Epithelial cell of proximal tubule (primary cell): ENCODE results near the gene DNMBP. TPM values are rescaled to one million over a fixed set of nuclear protein-coding genes. Genes with fewer than 3 reads are reported as not detected.

Experiments
- DNase-seq: peaks from one replicate; pipeline ENCODE4 v3.0.0-alpha.2; 2011; ENCODE audit warnings: low read depth
- H3K4me3 ChIP-seq: 2 replicates; pipeline ENCODE4 v1.5.1; 2011; ENCODE audit warnings: low read depth, mild to moderate bottlenecking, low read length
- total RNA-seq: library from RNA; depleted of rRNA; stranded (reverse); fragments of >200 nt; gene quantifications from 2 replicates; pipeline ENCODE4 v1.2.3, GENCODE V29; 2015
- TF ChIP-seq, protein P1 (sequence below): conservative IDR thresholded peaks from 2 replicates; pipeline ENCODE4 v1.5.1; 2012; ENCODE audit warnings: low read depth, mild to moderate bottlenecking, low read length

DNMBP gene
- total RNA-seq, 1 donor from 2014 or later, result 20.5 TPM

GRCh38 chr10:99881371-99881770 lies 128.4 kb downstream of the DNMBP start:
- TF ChIP-seq, protein P1, sequence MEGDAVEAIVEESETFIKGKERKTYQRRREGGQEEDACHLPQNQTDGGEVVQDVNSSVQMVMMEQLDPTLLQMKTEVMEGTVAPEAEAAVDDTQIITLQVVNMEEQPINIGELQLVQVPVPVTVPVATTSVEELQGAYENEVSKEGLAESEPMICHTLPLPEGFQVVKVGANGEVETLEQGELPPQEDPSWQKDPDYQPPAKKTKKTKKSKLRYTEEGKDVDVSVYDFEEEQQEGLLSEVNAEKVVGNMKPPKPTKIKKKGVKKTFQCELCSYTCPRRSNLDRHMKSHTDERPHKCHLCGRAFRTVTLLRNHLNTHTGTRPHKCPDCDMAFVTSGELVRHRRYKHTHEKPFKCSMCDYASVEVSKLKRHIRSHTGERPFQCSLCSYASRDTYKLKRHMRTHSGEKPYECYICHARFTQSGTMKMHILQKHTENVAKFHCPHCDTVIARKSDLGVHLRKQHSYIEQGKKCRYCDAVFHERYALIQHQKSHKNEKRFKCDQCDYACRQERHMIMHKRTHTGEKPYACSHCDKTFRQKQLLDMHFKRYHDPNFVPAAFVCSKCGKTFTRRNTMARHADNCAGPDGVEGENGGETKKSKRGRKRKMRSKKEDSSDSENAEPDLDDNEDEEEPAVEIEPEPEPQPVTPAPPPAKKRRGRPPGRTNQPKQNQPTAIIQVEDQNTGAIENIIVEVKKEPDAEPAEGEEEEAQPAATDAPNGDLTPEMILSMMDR, result no peak
- no peak overlapping the region for H3K4me3 ChIP-seq
- no peak for DNase-seq

DNA sequence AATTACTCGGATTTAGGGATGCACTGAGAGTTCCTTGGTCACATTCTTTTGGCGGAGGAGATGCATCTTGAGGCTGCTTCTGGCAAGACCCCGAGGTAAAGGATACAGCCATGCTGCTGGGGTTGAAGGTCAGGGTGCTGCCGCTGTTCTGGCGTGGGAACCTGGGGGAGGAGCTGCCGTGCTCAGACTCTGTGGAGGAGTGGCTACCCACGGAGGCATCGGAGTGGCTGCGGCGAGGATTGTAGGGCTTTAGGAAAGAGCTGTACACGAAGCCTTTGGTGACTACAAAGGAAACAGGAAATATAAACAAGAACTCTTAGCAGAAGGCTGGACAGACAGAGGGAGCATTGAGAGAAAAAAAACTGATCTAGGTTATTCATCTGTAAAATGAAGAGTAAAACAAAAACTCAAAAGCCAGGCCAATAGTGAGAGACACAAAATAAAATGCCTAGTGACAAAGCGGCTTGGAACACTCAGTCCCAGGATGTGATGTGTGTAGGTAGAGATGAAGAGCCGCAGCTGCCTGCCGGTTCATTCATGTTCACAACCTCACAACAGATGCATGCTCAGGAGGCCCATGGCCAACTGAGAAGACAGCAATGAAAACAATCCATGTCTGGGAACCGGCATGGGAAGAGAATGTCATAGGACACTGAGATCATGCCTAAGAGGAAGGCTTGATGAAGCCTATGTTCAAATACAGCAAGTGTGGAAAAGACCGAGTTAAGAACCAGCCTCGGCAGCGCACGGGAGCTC lies 129.5 kb downstream of the DNMBP start:
- TF ChIP-seq, protein P1, result no peak
- DNase-seq, result no peak
- no peak overlapping the region for H3K4me3 ChIP-seq

DNA sequence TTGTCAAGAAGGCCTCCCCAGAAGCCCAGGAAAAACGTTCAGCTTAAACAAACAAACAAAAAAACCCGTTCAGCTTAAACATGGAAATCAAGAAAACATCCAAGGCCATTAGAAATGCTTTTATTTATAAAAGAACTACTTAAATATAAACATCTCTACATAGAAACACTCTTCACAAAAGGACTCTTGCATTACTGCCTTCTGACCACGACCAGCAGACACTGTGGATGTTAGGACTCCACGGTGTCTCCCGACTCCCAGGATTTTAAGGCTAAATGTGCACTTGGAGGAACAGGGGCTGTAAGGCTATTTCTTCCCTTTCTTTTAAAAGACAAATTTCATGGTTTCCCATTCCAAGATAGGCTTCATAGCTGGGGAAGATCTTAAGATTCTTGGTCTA lies 134.3 kb downstream of the DNMBP start:
- TF ChIP-seq, protein P1, result no peak
- no peak for DNase-seq
- no peak overlapping the region for H3K4me3 ChIP-seq

DNA sequence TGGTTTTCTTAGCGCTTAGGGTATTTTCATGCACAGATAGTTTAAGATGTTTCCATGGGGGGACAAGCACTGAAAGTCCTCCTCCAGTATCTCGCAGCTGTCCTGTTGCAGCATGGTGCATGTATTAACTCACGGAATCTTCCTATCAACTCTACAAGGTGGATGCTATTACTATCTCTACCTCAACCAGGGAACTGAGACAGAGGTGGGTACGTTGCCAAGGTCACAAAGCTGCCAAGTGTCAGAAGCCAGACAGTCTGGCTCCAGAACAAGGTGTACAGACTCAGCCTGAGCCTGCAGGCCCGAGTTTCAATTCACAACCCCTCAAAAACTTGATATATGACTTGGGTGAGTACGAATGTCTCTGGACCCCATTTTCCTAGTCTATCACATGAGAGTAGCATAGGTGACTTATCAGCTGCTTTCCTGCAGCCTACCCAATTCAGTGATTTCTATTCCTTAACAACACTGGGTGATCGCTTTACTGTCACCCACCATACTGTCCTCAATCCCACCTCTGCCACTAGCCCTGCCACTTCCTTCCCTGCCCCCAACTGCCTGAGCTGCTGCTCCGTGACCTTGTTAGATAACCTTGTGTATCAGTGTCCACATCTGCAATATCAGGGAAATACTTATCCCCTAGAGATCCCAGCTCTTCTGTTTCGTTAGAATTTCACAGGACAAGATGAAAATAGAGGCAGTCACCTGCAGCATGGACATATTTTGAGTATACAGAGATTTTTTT lies 135.2 kb downstream of the DNMBP start:
- no peak overlapping the region for H3K4me3 ChIP-seq
- TF ChIP-seq, protein P1, result no peak
- DNase-seq, result no peak

- H3K4me3 ChIP-seq, result no peak overlapping the region
- no peak for DNase-seq
- TF ChIP-seq, protein P1, result no peak
Observed at GRCh38 chr10:99873846-99874245, 135.9 kb downstream of the DNMBP start.

- TF ChIP-seq, protein P1, result no peak
- peak; percentile 18 for DNase-seq
- H3K4me3 ChIP-seq, result no peak overlapping the region
Observed at GRCh38 chr10:99872367-99873162, 137.2 kb downstream of the DNMBP start.
